Measurements from ENCODE around the gene FGF7. TPM values are rescaled to one million over a fixed set of nuclear protein-coding genes. Genes with fewer than 3 reads are reported as not detected.

FGF7 gene
- total and polyA plus RNA-seq, 2 experiments from 2014 or later = 0.03 to 0.08 TPM

GRCh38 chr15:49460411-49460941 lies 37.4 kb downstream of the FGF7 start (continued):
- no peak for TF ChIP-seq ZNF462 (CRISPR knock-in tag; IDR thresholded peaks at IDR 0.05)
- TF ChIP-seq, protein P1, sequence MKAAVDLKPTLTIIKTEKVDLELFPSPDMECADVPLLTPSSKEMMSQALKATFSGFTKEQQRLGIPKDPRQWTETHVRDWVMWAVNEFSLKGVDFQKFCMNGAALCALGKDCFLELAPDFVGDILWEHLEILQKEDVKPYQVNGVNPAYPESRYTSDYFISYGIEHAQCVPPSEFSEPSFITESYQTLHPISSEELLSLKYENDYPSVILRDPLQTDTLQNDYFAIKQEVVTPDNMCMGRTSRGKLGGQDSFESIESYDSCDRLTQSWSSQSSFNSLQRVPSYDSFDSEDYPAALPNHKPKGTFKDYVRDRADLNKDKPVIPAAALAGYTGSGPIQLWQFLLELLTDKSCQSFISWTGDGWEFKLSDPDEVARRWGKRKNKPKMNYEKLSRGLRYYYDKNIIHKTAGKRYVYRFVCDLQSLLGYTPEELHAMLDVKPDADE (IDR thresholded peaks at IDR 0.05) = no peak
- TF ChIP-seq NANOG (IDR thresholded peaks at IDR 0.05; ENCODE audit: borderline replicate concordance) = no peak
- no peak for TF ChIP-seq POLR2AphosphoS5 (IDR thresholded peaks at IDR 0.05; ENCODE audit: low read depth)

DNA sequence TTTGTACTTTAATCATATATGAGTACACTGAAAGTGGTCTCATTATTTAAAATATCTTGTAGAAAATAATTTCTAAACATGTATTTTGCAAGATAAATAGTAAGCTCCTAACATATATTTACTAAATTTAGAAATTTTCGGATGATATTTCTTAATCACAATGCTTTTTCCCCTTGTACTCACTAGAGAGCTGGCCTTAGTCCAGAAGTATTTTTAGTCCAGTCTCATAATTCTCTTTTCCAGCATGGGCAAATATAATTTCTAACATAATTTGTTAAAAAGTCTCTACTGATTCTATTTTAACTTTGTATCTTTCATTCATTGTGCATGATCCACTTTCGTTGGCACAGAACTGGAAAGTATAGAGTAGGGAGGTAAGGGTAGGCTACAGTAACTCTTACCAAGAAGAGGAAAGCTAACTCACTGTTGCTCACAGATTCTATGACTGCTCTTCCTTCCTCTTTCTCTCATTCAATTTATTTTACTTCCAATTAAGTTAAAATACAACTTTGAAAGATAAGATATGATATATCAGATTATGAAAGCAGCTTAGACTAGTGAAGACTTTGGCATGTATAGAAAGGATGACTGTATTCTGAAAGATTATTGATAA lies 39.3 kb downstream of the FGF7 start:
- Histone ChIP-seq H3K4me3 (no peak overlapping the region), H3K79me2 (replicated peaks; ENCODE audit: insufficient read depth) (no peaks in the 10 kb centered on the region), H3K9me2 (ENCODE audit: insufficient read depth) (no peaks in the 10 kb centered on the region), H3K4me2 (no peak overlapping the region), H3K4me1 (ENCODE audit: insufficient read depth) (no peaks in the 10 kb centered on the region), H3K27ac (ENCODE audit: low read depth) (no peak overlapping the region), H3K27me3 (ENCODE audit: insufficient read depth) (no peaks in the 10 kb centered on the region), H2AFZ (no peak overlapping the region), H3F3A (replicated peaks; ENCODE audit: low read depth) (no peaks in the 10 kb centered on the region), H3K36me3 (ENCODE audit: insufficient read depth) (no peaks in the 10 kb centered on the region), H4K20me1 (replicated peaks; ENCODE audit: insufficient read depth) (no peaks in the 10 kb centered on the region)
- Mint-ChIP-seq H3K27ac (no peak overlapping the region), H3K4me1 (no peaks in the 10 kb centered on the region), H3K36me3 (ENCODE audit: low read depth) (no peaks in the 10 kb centered on the region), H3K4me3 (no peak overlapping the region), H3K27me3 (ENCODE audit: insufficient read depth, low read depth, poor library complexity) (peaks cover 2% of the 10 kb centered on the region), H3K9me3 (no peaks in the 10 kb centered on the region)
- no peak for TF ChIP-seq CREB1 (CRISPR knock-in tag; IDR thresholded peaks at IDR 0.05; ENCODE audit: low read depth)
- DNase-seq (ENCODE audit: low spot score) (no peak), ATAC-seq (no peak)
